GM12878 (cell line): ENCODE measurements around the gene REG1B. TPM values are rescaled to one million over a fixed set of nuclear protein-coding genes. Genes with fewer than 3 reads are reported as not detected.

Source experiments
- ATAC-seq: fragments of 200-7000 bp; cut with Tn5 transposase; 3 replicates; pipeline ENCODE4 v1.9.1; 2020; ENCODE audit warnings: mild to moderate bottlenecking, moderate library complexity
- BruUV-seq: library from RNA; stranded (reverse); fragments of 400-500 nt; replicated peaks from 2 replicates; lab custom pipeline; 2021; lab: Mats Ljungman, UMichigan
- CTCF ChIA-PET: fragments of 300-600 bp; sonication (Branson Sonifier 250); formaldehyde crosslinking; extraction: SDS; loops from one replicate; lab custom pipeline; 2021; ENCODE audit warnings: inconsistent platforms; lab: Yijun Ruan, JAX
- POLR2A ChIA-PET: fragments of 350-600 bp; formaldehyde crosslinking; extraction: SDS; loops from one replicate; lab custom pipeline; 2021; ENCODE audit warnings: inconsistent platforms; lab: Charles Lee
- RAD21 ChIA-PET: fragments of 300-600 bp; sonication (Branson Sonifier 250); formaldehyde crosslinking; loops from one replicate; lab custom pipeline; 2023; ENCODE audit warnings: antibody characterized with exemption; ENCODE audit not compliant: unreplicated experiment; lab: Charles Lee
- SMC1A ChIA-PET: fragments of 300-600 bp; sonication (Branson Sonifier 250); formaldehyde crosslinking; loops from one replicate; lab custom pipeline; 2023; ENCODE audit not compliant: unreplicated experiment, uncharacterized antibody; lab: Charles Lee
- DNase-seq: peaks from one replicate; pipeline ENCODE4 v3.0.0-alpha.2; 2011; ENCODE audit warnings: low read depth, low spot score
- FAIRE-seq: peaks from 3 replicates; lab custom pipeline; 2011; peaks lifted over from hg19 to GRCh38; lab: Jason Lieb, UNC
- H2AFZ ChIP-seq: 2 replicates; pipeline ENCODE4 v1.6.0; 2011; ENCODE audit warnings: low read depth, low read length, control low read depth; ENCODE audit not compliant: control insufficient read depth
- H3K27ac ChIP-seq: 2 replicates; pipeline ENCODE4 v1.5.1; 2011; ENCODE audit warnings: control low read depth; ENCODE audit not compliant: control insufficient read depth, insufficient read depth
- H3K27me3 ChIP-seq, 2 experiments: replicated peaks in 1 of 2; 2 replicates each; pipeline versions ENCODE4 v1.6.0 to v1.6.1; 2011; ENCODE audit warnings: low read length in 1 of 2; ENCODE audit not compliant: control insufficient read depth in 2 of 2, insufficient read depth in 2 of 2
- H3K36me3 ChIP-seq, 2 experiments: 2 replicates each; pipeline ENCODE4 v1.5.1; 2011; ENCODE audit warnings: low read length in 1 of 2; ENCODE audit not compliant: control insufficient read depth in 2 of 2, insufficient read depth in 2 of 2
- H3K4me1 ChIP-seq: 2 replicates; pipeline ENCODE4 v1.6.1; 2011; ENCODE audit warnings: mild to moderate bottlenecking, low read length, moderate library complexity, mixed read lengths; ENCODE audit not compliant: control insufficient read depth, insufficient read depth
- H3K4me2 ChIP-seq: 2 replicates; pipeline ENCODE4 v1.6.0; 2011; ENCODE audit warnings: control low read depth; ENCODE audit not compliant: control insufficient read depth, insufficient read depth
- H3K4me3 ChIP-seq: fragments of 200-600 bp; sonication (generic); 2 replicates; pipeline ENCODE4 v1.5.1; 2016
- H3K79me2 ChIP-seq: 2 replicates; pipeline ENCODE4 v1.6.0; 2011; ENCODE audit warnings: low read length; ENCODE audit not compliant: control insufficient read depth, insufficient read depth
- H3K9ac ChIP-seq: 2 replicates; pipeline ENCODE4 v1.8.0; 2011; ENCODE audit warnings: low read length, control low read depth, mixed read lengths; ENCODE audit not compliant: control insufficient read depth, insufficient read depth
- H3K9me3 ChIP-seq: replicated peaks from 3 replicates; pipeline ENCODE4 v1.5.1; 2011; ENCODE audit warnings: mild to moderate bottlenecking, low read length; ENCODE audit not compliant: control insufficient read depth, insufficient read depth
- H4K20me1 ChIP-seq: 2 replicates; pipeline ENCODE4 v1.6.0; 2011; ENCODE audit not compliant: control insufficient read depth, insufficient read depth
- BRCA1 ChIP-seq: IDR thresholded peaks from 2 replicates; pipeline ENCODE4 v1.6.1; 2011; ENCODE audit warnings: low read depth, low read length, improper control_type of control experiment
- CREM ChIP-seq: IDR thresholded peaks from 2 replicates; pipeline ENCODE4 v1.6.1; 2014; ENCODE audit warnings: antibody characterized with exemption, low read depth
- CTCF ChIP-seq, 3 experiments: IDR thresholded peaks in 2 of 3; conservative IDR thresholded peaks in 1 of 3; 2 replicates each; pipeline ENCODE4 v1.5.1; 2011; ENCODE audit warnings: low read depth in 3 of 3, low read length in 3 of 3, mild to moderate bottlenecking in 3 of 3, control low read depth in 2 of 3, moderate library complexity in 2 of 3, inconsistent platforms in 1 of 3, mixed read lengths in 1 of 3; ENCODE audit not compliant: control insufficient read depth in 2 of 3, insufficient read depth in 1 of 3; ENCODE audit errors: extremely low read depth in 1 of 3
- FOXK2 ChIP-seq: fragments of 450-650 bp; IDR thresholded peaks from 2 replicates; pipeline ENCODE4 v1.6.1; 2017; ENCODE audit warnings: mild to moderate bottlenecking, moderate library complexity
- HSF1 ChIP-seq: fragments of 150-350 bp; IDR thresholded peaks from 2 replicates; pipeline ENCODE4 v1.6.1; 2014; ENCODE audit warnings: mild to moderate bottlenecking, low read depth, low read length
- RBBP5 ChIP-seq: fragments of 200-600 bp; sonication (generic); conservative IDR thresholded peaks from 2 replicates; pipeline ENCODE4 v1.6.1; 2016
- TCF12 ChIP-seq: IDR thresholded peaks from 2 replicates; pipeline ENCODE4 v1.6.1; 2011; ENCODE audit warnings: low read depth, mild to moderate bottlenecking, low read length
- TCF3 ChIP-seq: IDR thresholded peaks from 2 replicates; pipeline ENCODE4 v1.6.1; 2012; ENCODE audit warnings: low read depth, mild to moderate bottlenecking, low read length, borderline replicate concordance; ENCODE audit not compliant: insufficient read depth
- ZBED1 ChIP-seq: IDR thresholded peaks from 2 replicates; pipeline ENCODE4 v1.6.1; 2016; ENCODE audit warnings: borderline replicate concordance
- ZNF24 ChIP-seq: fragments of 450-650 bp; IDR thresholded peaks from 2 replicates; pipeline ENCODE4 v1.6.1; 2017; ENCODE audit warnings: antibody characterized with exemption, mild to moderate bottlenecking
- ZNF274 ChIP-seq: IDR thresholded peaks from one replicate; pipeline ENCODE4 v1.8.0; 2011; ENCODE audit not compliant: insufficient read length, insufficient read depth
- ZNF687 ChIP-seq: fragments of 450-650 bp; IDR thresholded peaks from 2 replicates; pipeline ENCODE4 v1.6.1; 2017; ENCODE audit warnings: mild to moderate bottlenecking, moderate library complexity
- WGBS: methylation state at CpG from one replicate; pipeline ENCODE4 v1.1.6; 2016; ENCODE audit warnings: low lambda C conversion rate; ENCODE audit not compliant: insufficient replicate concordance, insufficient coverage; ENCODE audit errors: missing lambda C conversion rate; 5-methylcytosine and 5-hydroxymethylcytosine counted together
- in situ Hi-C: fragments of 300-500 bp; cut with MboI; formaldehyde crosslinking; loops from 9 replicates; pipeline ENCODE4 v1.14.3; 2018; ENCODE audit warnings: mixed read lengths
- intact Hi-C: fragments of 100-400 bp; cut with micrococcal nuclease; formaldehyde crosslinking; loops from one replicate; pipeline ENCODE4 v1.14.2; 2022; ENCODE audit not compliant: unreplicated experiment
- polyA plus RNA-seq, 11 experiments: library from polyadenylated mRNA; depleted of rRNA in 4 of 11; unstranded in 6 of 11; stranded (reverse) in 5 of 11; fragments of >200 nt; fragmentation: Nextera tagmentation in 4 of 11; fragmentation: Illumina TruSeq in 1 of 11; extraction: Ambion mirVana in 4 of 11; extraction: Trizol in 1 of 11; gene quantifications; 1 replicate in 1 of 11; 2 replicates in 10 of 11; pipeline versions ENCODE4 v1.2.1 to v1.2.3, GENCODE V29; 2011 to 2016; ENCODE audit warnings: inconsistent platforms in 2 of 11, missing spikeins in 2 of 11, low read depth in 1 of 11
- total RNA-seq, 4 experiments: library from RNA; depleted of rRNA in 3 of 4; stranded (reverse); fragments of >200 nt in 3 of 4; fragmentation: Illumina TruSeq in 1 of 4; extraction: Trizol in 1 of 4; gene quantifications; 2 replicates each; pipeline versions ENCODE4 v1.2.1 to v1.2.3, GENCODE V29; 2013 to 2021

The REG1B gene
- total and polyA plus RNA-seq, 10 of the 15 experiments (the other 5 are each of a cell fraction or from before 2014, with no cell fraction given), result 2.7 TPM; not detected in 9

DNA sequence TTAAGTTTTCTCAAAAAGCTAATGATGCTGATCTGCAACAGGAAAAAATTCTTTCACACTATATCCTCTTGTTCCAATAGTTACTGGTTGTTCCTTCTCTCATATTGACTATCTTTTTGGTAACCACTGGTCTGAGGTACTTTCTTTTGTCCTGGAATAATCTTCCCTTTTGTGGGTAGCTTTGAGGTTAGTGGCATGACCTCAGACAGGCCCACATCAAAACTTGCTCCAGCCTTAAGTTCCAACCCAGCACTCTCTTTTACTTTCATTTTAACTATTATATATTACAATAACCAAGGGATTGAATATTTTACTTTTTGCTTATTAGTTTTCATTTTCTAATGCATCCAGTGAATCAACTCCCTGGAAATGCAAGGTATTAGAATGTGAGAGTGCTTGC, 42.0 kb upstream of the REG1B start:
- no peak overlapping the region for H3K9ac ChIP-seq
- no peak overlapping the region for H3K27ac ChIP-seq
- DNase-seq, result no peak
- H3K79me2 ChIP-seq, result no peaks in the 10 kb centered on the region
- POLR2A ChIA-PET, result no interaction called here
- RAD21 ChIA-PET, result no interaction called here
- TF ChIP-seq BRCA1 (no peak), ZBED1 (no peak), FOXK2 (no peak)
- TF ChIP-seq, all 136 proteins: peak for 0
- Histone ChIP-seq H3K9me3 (no peaks in the 10 kb centered on the region), H4K20me1 (no peaks in the 10 kb centered on the region), H3K27me3 (no peaks in the 10 kb centered on the region), H3K4me3 (no peak overlapping the region), H2AFZ (no peak overlapping the region), H3K36me3 (no peaks in the 10 kb centered on the region), H3K4me1 (no peaks in the 10 kb centered on the region), H3K4me2 (no peak overlapping the region)
- ATAC-seq, result no peak
- in situ Hi-C loops (no loop called here), intact Hi-C loops (no loop called here)
- no peak for FAIRE-seq
- CTCF ChIA-PET, result no interaction called here
- no TSS peak for BruUV-seq
- SMC1A ChIA-PET, result no interaction called here

DNA sequence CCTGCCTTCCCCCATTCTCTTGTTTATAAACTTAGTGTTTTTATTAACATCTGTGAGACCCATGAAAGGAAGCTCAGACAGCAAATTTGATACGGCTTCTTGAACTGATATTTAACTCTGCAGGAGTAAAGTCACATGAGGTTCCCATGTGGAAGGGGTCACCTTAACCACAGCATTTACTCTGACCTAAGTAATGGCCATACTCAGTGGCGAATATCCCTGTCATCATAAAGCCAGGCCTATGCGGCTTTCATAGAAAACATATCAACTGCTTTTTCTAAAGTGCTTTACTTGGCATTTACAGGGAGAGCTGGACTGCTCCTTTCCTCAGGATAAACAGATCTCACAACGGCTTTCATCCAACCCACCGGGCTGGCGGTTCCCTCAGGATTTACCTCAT, 41.5 kb upstream of the REG1B start:
- H3K4me1 ChIP-seq, result no peaks in the 10 kb centered on the region
- H3K27ac ChIP-seq, result no peak overlapping the region
- intact Hi-C loops, result no loop called here
- no peaks in the 10 kb centered on the region for H4K20me1 ChIP-seq
- H3K9ac ChIP-seq, result no peak overlapping the region
- in situ Hi-C loops, result no loop called here
- no peak overlapping the region for H3K4me2 ChIP-seq
- SMC1A ChIA-PET, result no interaction called here
- 20% methylated on average over 6 of the region's 6 CpGs for WGBS
- RAD21 ChIA-PET, result no interaction called here
- BruUV-seq, result no TSS peak
- no peaks in the 10 kb centered on the region for H3K79me2 ChIP-seq
- no peaks in the 10 kb centered on the region for H3K36me3 ChIP-seq
- DNase-seq, result no peak
- H3K4me3 ChIP-seq, result no peak overlapping the region
- POLR2A ChIA-PET, result no interaction called here
- H3K27me3 ChIP-seq, result no peaks in the 10 kb centered on the region
- no peak overlapping the region for H2AFZ ChIP-seq
- CTCF ChIA-PET, result no interaction called here
- FAIRE-seq, result no peak
- H3K9me3 ChIP-seq, result no peaks in the 10 kb centered on the region
- ATAC-seq, result no peak
- TF ChIP-seq ZNF687, result no peak
- TF ChIP-seq HSF1, result no peak
- TF ChIP-seq ZNF24, result no peak
- TF ChIP-seq CREM, result no peak
- TF ChIP-seq TCF12, result no peak
- no peak for TF ChIP-seq TCF3
- no peak for TF ChIP-seq CTCF (IDR thresholded peaks at IDR 0.05 in 2 of 3, conservative IDR thresholded peaks at IDR 0.05 in 1 of 3; ENCODE audit: control insufficient read depth in 2 of 3, extremely low read depth in 1 of 3, insufficient read depth in 1 of 3, low read depth in 3 of 3, low read length in 3 of 3)
- TF ChIP-seq ZNF274, result no peak
- no peak for TF ChIP-seq RBBP5
